GM23338 (cell line): ENCODE results near the gene TBC1D8B. TPM values are rescaled to one million over a fixed set of nuclear protein-coding genes. Genes with fewer than 3 reads are reported as not detected.

Experiments used
- ATAC-seq: fragments of 200-7000 bp; cut with Tn5 transposase; 3 replicates; pipeline ENCODE4 v1.9.1; 2020
- DNase-seq: peaks from one replicate; pipeline ENCODE4 v3.0.0-alpha.2; 2015; ENCODE audit warnings: low spot score
- H2AFZ ChIP-seq: fragments of 200-600 bp; sonication (generic); 2 replicates; pipeline ENCODE4 v1.8.0; 2016; ENCODE audit warnings: antibody characterized with exemption, mild to moderate bottlenecking, moderate library complexity
- H3F3A ChIP-seq: fragments of 200-600 bp; sonication (generic); replicated peaks from 2 replicates; pipeline ENCODE4 v1.8.0; 2017; ENCODE audit warnings: antibody characterized with exemption, mixed run types, low read depth
- H3K27ac ChIP-seq: fragments of 200-600 bp; sonication (generic); 2 replicates; pipeline ENCODE4 v1.6.1; 2016; ENCODE audit warnings: low read depth
- H3K27me3 ChIP-seq: fragments of 200-600 bp; sonication (generic); 2 replicates; pipeline ENCODE4 v1.8.0; 2016; ENCODE audit warnings: mild to moderate bottlenecking, mixed run types, moderate library complexity; ENCODE audit not compliant: insufficient read depth
- H3K36me3 ChIP-seq: fragments of 200-600 bp; sonication (generic); 2 replicates; pipeline ENCODE4 v1.8.0; 2016; ENCODE audit warnings: mild to moderate bottlenecking; ENCODE audit not compliant: insufficient read depth
- H3K4me1 ChIP-seq: fragments of 200-600 bp; sonication (generic); 2 replicates; pipeline ENCODE4 v1.8.0; 2016; ENCODE audit warnings: mild to moderate bottlenecking, moderate library complexity; ENCODE audit not compliant: insufficient read depth
- H3K4me2 ChIP-seq: fragments of 200-600 bp; sonication (generic); 2 replicates; pipeline ENCODE4 v1.7.1; 2017; ENCODE audit warnings: mixed run types
- H3K4me3 ChIP-seq: fragments of 200-600 bp; sonication (generic); 2 replicates; pipeline ENCODE4 v1.6.1; 2016; ENCODE audit warnings: mixed run types
- H3K79me2 ChIP-seq: fragments of 200-600 bp; sonication (generic); replicated peaks from 2 replicates; pipeline ENCODE4 v1.8.0; 2017; ENCODE audit warnings: mild to moderate bottlenecking; ENCODE audit not compliant: insufficient read depth
- H3K9me2 ChIP-seq: fragments of 200-600 bp; sonication (generic); 2 replicates; pipeline ENCODE4 v1.8.0; 2017; ENCODE audit not compliant: insufficient read depth
- H4K20me1 ChIP-seq: fragments of 200-600 bp; sonication (generic); replicated peaks from 2 replicates; pipeline ENCODE4 v1.8.0; 2017; ENCODE audit warnings: mild to moderate bottlenecking; ENCODE audit not compliant: insufficient read depth
- H3K27ac Mint-ChIP-seq: 2 replicates; pipeline ENCODE4 v1.8.0; 2020; ENCODE audit warnings: inconsistent platforms, mild to moderate bottlenecking, moderate library complexity, mixed read lengths
- H3K27me3 Mint-ChIP-seq: 3 replicates; pipeline ENCODE4 v1.8.0; 2022; ENCODE audit warnings: low read depth, mild to moderate bottlenecking, moderate library complexity, mixed read lengths, inconsistent platforms; ENCODE audit not compliant: insufficient read depth, poor library complexity
- H3K36me3 Mint-ChIP-seq: 3 replicates; pipeline ENCODE4 v1.8.0; 2021; ENCODE audit warnings: low read depth, mild to moderate bottlenecking, inconsistent platforms, moderate library complexity, mixed read lengths
- H3K4me1 Mint-ChIP-seq: 3 replicates; pipeline ENCODE4 v1.8.0; 2020; ENCODE audit warnings: mild to moderate bottlenecking, inconsistent platforms, mixed read lengths
- H3K4me3 Mint-ChIP-seq: 3 replicates; pipeline ENCODE4 v1.8.0; 2021; ENCODE audit warnings: moderate library complexity, mild to moderate bottlenecking, inconsistent platforms, mixed read lengths
- H3K9me3 Mint-ChIP-seq: 3 replicates; pipeline ENCODE4 v1.8.0; 2020; ENCODE audit warnings: moderate library complexity, mild to moderate bottlenecking, inconsistent platforms, mixed read lengths
- CREB1 ChIP-seq: fragments of 250-450 bp; sonication (Bioruptor Pico); IDR thresholded peaks from 2 replicates; pipeline ENCODE4 v1.5.0; 2020; ENCODE audit warnings: low read depth, mild to moderate bottlenecking, moderate library complexity
- CTCF ChIP-seq, 2 experiments: fragments of 200-600 bp in 1 of 2; sonication (generic) in 1 of 2; conservative IDR thresholded peaks; 2 replicates each; pipeline versions ENCODE4 v1.5.1 to v1.6.1; 2016 to 2017; ENCODE audit warnings: antibody characterized with exemption in 2 of 2, low read depth in 2 of 2, mild to moderate bottlenecking in 2 of 2, moderate library complexity in 1 of 2
- EZH2 ChIP-seq: fragments of 200-600 bp; sonication (generic); IDR thresholded peaks from one replicate; pipeline ENCODE4 v1.8.0; 2017; ENCODE audit warnings: antibody characterized with exemption, mild to moderate bottlenecking, low read depth; ENCODE audit not compliant: unreplicated experiment
- JUNB ChIP-seq: IDR thresholded peaks from one replicate; pipeline ENCODE4 v1.6.1; 2016; ENCODE audit warnings: antibody characterized with exemption; ENCODE audit not compliant: unreplicated experiment
- POLR2AphosphoS5 ChIP-seq: IDR thresholded peaks from 2 replicates; pipeline ENCODE4 v1.6.1; 2016; ENCODE audit warnings: antibody characterized with exemption, low read depth
- STAT1 ChIP-seq: IDR thresholded peaks from one replicate; pipeline ENCODE4 v1.6.1; 2016; ENCODE audit warnings: antibody characterized with exemption; ENCODE audit not compliant: unreplicated experiment
- ZNF331 ChIP-seq: fragments of 250-450 bp; sonication (Bioruptor Pico); IDR thresholded peaks from 2 replicates; pipeline ENCODE4 v1.5.0; 2020; ENCODE audit warnings: low read depth, mild to moderate bottlenecking, moderate library complexity
- polyA plus RNA-seq: library from polyadenylated mRNA; unstranded; fragments of >200 nt; fragmentation: Nextera tagmentation; extraction: Ambion mirVana; gene quantifications from 2 replicates; pipeline ENCODE4 v1.2.1, GENCODE V29; 2016
- total RNA-seq: library from RNA; depleted of rRNA; stranded (reverse); fragments of >200 nt; shearing (Covaris generic); gene quantifications from 2 replicates; pipeline ENCODE4 v1.2.3, GENCODE V29; 2014
- TF ChIP-seq, protein P1 (sequence below): IDR thresholded peaks from one replicate; pipeline ENCODE4 v1.6.1; 2018; ENCODE audit warnings: antibody characterized with exemption; ENCODE audit not compliant: unreplicated experiment
- TF ChIP-seq, protein P2 (sequence below): IDR thresholded peaks from 2 replicates; pipeline ENCODE4 v1.6.1; 2016; ENCODE audit warnings: antibody characterized with exemption

Gene TBC1D8B
- total and polyA plus RNA-seq, 2 experiments from 2014 or later: 5.5 to 7.6 TPM

DNA sequence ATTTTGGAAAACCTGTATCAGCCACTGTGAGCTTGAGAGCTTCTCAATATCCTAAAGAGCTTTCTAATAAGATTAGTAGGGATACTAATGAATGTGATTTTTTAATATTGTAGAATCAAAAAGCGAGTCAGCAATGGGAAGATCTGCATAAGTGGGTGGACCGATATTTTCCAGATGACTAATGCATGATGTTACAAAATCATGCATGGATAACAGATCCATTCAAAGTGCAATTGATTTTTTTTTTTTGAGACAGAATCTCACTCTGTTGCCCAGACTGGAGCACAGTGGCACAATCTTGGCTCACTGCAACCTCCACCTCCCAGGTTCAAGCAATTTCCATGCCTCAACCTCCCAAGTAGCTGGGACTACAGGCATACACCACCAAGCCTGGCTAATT, 110.4 kb downstream of the TBC1D8B start:
- Histone ChIP-seq H3K4me2 (no peak overlapping the region), H3K79me2 (no peaks in the 10 kb centered on the region), H4K20me1 (no peaks in the 10 kb centered on the region), H3K27ac (no peak overlapping the region), H3K36me3 (no peaks in the 10 kb centered on the region), H3K4me1 (no peaks in the 10 kb centered on the region), H3K27me3 (no peaks in the 10 kb centered on the region), H3K4me3 (no peak overlapping the region), H3K9me2 (no peaks in the 10 kb centered on the region), H2AFZ (no peak overlapping the region), H3F3A (no peaks in the 10 kb centered on the region)
- Mint-ChIP-seq H3K4me1 (no peaks in the 10 kb centered on the region), H3K9me3 (no peaks in the 10 kb centered on the region), H3K27ac (no peak overlapping the region), H3K27me3 (peaks cover 4% of the 10 kb centered on the region), H3K4me3 (no peak overlapping the region), H3K36me3 (no peaks in the 10 kb centered on the region)
- DNase-seq (no peak), ATAC-seq (no peak)
- TF ChIP-seq, protein P1, sequence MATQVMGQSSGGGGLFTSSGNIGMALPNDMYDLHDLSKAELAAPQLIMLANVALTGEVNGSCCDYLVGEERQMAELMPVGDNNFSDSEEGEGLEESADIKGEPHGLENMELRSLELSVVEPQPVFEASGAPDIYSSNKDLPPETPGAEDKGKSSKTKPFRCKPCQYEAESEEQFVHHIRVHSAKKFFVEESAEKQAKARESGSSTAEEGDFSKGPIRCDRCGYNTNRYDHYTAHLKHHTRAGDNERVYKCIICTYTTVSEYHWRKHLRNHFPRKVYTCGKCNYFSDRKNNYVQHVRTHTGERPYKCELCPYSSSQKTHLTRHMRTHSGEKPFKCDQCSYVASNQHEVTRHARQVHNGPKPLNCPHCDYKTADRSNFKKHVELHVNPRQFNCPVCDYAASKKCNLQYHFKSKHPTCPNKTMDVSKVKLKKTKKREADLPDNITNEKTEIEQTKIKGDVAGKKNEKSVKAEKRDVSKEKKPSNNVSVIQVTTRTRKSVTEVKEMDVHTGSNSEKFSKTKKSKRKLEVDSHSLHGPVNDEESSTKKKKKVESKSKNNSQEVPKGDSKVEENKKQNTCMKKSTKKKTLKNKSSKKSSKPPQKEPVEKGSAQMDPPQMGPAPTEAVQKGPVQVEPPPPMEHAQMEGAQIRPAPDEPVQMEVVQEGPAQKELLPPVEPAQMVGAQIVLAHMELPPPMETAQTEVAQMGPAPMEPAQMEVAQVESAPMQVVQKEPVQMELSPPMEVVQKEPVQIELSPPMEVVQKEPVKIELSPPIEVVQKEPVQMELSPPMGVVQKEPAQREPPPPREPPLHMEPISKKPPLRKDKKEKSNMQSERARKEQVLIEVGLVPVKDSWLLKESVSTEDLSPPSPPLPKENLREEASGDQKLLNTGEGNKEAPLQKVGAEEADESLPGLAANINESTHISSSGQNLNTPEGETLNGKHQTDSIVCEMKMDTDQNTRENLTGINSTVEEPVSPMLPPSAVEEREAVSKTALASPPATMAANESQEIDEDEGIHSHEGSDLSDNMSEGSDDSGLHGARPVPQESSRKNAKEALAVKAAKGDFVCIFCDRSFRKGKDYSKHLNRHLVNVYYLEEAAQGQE: no peak
- no peak for TF ChIP-seq CREB1 (CRISPR knock-in tag)
- TF ChIP-seq EZH2: no peak
- TF ChIP-seq STAT1: no peak
- TF ChIP-seq POLR2AphosphoS5: no peak
- TF ChIP-seq, protein P2, sequence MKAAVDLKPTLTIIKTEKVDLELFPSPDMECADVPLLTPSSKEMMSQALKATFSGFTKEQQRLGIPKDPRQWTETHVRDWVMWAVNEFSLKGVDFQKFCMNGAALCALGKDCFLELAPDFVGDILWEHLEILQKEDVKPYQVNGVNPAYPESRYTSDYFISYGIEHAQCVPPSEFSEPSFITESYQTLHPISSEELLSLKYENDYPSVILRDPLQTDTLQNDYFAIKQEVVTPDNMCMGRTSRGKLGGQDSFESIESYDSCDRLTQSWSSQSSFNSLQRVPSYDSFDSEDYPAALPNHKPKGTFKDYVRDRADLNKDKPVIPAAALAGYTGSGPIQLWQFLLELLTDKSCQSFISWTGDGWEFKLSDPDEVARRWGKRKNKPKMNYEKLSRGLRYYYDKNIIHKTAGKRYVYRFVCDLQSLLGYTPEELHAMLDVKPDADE: no peak
- no peak for TF ChIP-seq ZNF331 (CRISPR knock-in tag)
- no peak for TF ChIP-seq JUNB
- TF ChIP-seq CTCF (conservative IDR thresholded peaks at IDR 0.05; ENCODE audit: low read depth in 2 of 2): no peak

GRCh38 chrX:106917830-106918500, 115.5 kb downstream of the TBC1D8B start:
- Mint-ChIP-seq H3K36me3 (no peaks in the 10 kb centered on the region), H3K4me1 (peaks cover 8% of the 10 kb centered on the region), H3K27me3 (peaks cover 5% of the 10 kb centered on the region), H3K4me3 (no peak overlapping the region), H3K9me3 (no peaks in the 10 kb centered on the region), H3K27ac (no peak overlapping the region)
- DNase-seq: no peak
- no peaks in the 10 kb centered on the region for H3F3A ChIP-seq
- H3K4me1 ChIP-seq: no peaks in the 10 kb centered on the region
- no peaks in the 10 kb centered on the region for H4K20me1 ChIP-seq
- no peaks in the 10 kb centered on the region for H3K27me3 ChIP-seq
- no peaks in the 10 kb centered on the region for H3K9me2 ChIP-seq
- no peak overlapping the region for H3K4me3 ChIP-seq
- ATAC-seq: no peak
- H3K79me2 ChIP-seq: no peaks in the 10 kb centered on the region
- H2AFZ ChIP-seq: no peak overlapping the region
- H3K27ac ChIP-seq: no peak overlapping the region
- H3K36me3 ChIP-seq: no peaks in the 10 kb centered on the region
- no peak overlapping the region for H3K4me2 ChIP-seq
- TF ChIP-seq CTCF (conservative IDR thresholded peaks at IDR 0.05; ENCODE audit: low read depth in 2 of 2): no peak
